Measurements from ENCODE around the gene TNK1.

DNA sequence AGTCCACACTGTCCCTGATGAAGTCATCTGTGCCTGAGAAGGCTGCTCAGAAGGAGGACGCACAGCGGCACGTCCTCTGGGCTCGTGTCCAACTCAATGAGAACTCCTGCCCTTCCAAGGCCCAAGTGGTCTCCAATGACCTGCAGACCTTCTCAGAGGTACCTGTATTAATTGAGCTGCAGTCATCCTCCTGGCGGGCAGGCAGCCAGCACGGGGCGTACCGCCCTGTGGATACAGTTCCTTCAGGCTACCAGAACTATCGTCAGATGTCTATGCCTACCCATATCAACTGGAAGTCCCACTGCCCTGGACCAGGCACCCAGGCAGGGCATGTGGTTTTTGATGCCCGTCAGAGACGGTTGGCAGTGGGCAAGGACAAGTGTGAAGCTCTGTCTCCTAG lies 51.4 kb downstream of the TNK1 start:
- no peak for TF ChIP-seq JUND (IDR thresholded peaks at IDR 0.05)
- TF ChIP-seq, protein P1, sequence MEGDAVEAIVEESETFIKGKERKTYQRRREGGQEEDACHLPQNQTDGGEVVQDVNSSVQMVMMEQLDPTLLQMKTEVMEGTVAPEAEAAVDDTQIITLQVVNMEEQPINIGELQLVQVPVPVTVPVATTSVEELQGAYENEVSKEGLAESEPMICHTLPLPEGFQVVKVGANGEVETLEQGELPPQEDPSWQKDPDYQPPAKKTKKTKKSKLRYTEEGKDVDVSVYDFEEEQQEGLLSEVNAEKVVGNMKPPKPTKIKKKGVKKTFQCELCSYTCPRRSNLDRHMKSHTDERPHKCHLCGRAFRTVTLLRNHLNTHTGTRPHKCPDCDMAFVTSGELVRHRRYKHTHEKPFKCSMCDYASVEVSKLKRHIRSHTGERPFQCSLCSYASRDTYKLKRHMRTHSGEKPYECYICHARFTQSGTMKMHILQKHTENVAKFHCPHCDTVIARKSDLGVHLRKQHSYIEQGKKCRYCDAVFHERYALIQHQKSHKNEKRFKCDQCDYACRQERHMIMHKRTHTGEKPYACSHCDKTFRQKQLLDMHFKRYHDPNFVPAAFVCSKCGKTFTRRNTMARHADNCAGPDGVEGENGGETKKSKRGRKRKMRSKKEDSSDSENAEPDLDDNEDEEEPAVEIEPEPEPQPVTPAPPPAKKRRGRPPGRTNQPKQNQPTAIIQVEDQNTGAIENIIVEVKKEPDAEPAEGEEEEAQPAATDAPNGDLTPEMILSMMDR (IDR thresholded peaks at IDR 0.05 in 2 of 3, conservative IDR thresholded peaks at IDR 0.05 in 1 of 3; ENCODE audit: borderline replicate concordance in 1 of 3, insufficient read depth in 1 of 3, low read depth in 2 of 3, low read length in 2 of 3): no peak
- no peak for TF ChIP-seq EZH2 (IDR thresholded peaks at IDR 0.05)
- TF ChIP-seq POLR2A (IDR thresholded peaks at IDR 0.05; ENCODE audit: borderline replicate concordance, extremely low read depth, insufficient read depth, insufficient read length): no peak
- no peak for TF ChIP-seq POLR2AphosphoS5 (IDR thresholded peaks at IDR 0.05; ENCODE audit: low read depth, low read length)
- TF ChIP-seq CEBPB (IDR thresholded peaks at IDR 0.05; ENCODE audit: low read depth): no peak
- no peak for TF ChIP-seq ZFX (IDR thresholded peaks at IDR 0.05)
- TF ChIP-seq, protein P2, sequence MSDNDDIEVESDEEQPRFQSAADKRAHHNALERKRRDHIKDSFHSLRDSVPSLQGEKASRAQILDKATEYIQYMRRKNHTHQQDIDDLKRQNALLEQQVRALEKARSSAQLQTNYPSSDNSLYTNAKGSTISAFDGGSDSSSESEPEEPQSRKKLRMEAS (IDR thresholded peaks at IDR 0.05): no peak
- TF ChIP-seq EGR1 (IDR thresholded peaks at IDR 0.05; ENCODE audit: low read depth): no peak
- no peak for TF ChIP-seq ZNF274 (IDR thresholded peaks at IDR 0.05; ENCODE audit: low read depth, low read length)
- TF ChIP-seq, protein P3, sequence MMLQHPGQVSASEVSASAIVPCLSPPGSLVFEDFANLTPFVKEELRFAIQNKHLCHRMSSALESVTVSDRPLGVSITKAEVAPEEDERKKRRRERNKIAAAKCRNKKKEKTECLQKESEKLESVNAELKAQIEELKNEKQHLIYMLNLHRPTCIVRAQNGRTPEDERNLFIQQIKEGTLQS (IDR thresholded peaks at IDR 0.05): no peak
- TF ChIP-seq SP1 (IDR thresholded peaks at IDR 0.05; ENCODE audit: low read depth): no peak

All from HCT116 (cell line).